ENCODE measurements around the gene SAMD13.

The SAMD13 gene

GRCh38 chr1:84268346-84268745, 33.2 kb upstream of the SAMD13 start:
- Histone ChIP-seq H3K27me3 (ENCODE audit: insufficient read depth, poor library complexity, severe bottlenecking) (no peaks in the 10 kb centered on the region), H3K27ac (replicated peaks) (no peak overlapping the region), H3K4me3 (replicated peaks; ENCODE audit: insufficient read depth, low read length) (no peak overlapping the region)
- no peak for DNase-seq (ENCODE audit: low read depth in 1 of 2, low spot score in 1 of 2)
- TF ChIP-seq, protein P1, sequence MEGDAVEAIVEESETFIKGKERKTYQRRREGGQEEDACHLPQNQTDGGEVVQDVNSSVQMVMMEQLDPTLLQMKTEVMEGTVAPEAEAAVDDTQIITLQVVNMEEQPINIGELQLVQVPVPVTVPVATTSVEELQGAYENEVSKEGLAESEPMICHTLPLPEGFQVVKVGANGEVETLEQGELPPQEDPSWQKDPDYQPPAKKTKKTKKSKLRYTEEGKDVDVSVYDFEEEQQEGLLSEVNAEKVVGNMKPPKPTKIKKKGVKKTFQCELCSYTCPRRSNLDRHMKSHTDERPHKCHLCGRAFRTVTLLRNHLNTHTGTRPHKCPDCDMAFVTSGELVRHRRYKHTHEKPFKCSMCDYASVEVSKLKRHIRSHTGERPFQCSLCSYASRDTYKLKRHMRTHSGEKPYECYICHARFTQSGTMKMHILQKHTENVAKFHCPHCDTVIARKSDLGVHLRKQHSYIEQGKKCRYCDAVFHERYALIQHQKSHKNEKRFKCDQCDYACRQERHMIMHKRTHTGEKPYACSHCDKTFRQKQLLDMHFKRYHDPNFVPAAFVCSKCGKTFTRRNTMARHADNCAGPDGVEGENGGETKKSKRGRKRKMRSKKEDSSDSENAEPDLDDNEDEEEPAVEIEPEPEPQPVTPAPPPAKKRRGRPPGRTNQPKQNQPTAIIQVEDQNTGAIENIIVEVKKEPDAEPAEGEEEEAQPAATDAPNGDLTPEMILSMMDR (IDR thresholded peaks at IDR 0.05; ENCODE audit: insufficient read depth, low read length): no peak
- no peak for TF ChIP-seq REST (IDR thresholded peaks at IDR 0.05; ENCODE audit: insufficient replicate concordance, low read depth)

DNA sequence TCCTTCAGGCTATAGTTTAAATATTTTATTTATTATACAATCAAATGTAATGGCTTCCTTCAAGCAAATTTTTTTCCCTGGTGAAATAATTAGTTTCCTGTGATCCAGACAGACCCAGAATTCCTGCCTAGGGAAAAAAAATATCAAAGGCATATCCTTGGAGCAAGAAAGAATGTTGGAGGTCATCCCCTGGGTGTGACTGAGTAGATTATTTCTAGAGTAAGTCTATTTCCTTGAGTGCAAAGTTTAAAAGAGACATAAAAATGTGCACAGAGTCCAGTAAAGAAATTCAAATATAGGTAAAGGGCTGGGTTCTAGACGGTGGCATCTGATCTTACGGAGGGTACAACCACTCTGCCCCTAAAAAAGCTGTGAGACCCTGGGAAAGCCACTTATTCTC, 32.2 kb upstream of the SAMD13 start:
- DNase-seq (ENCODE audit: low read depth in 1 of 2, low spot score in 1 of 2): no peak
- Histone ChIP-seq H3K27ac (replicated peaks) (no peak overlapping the region), H3K4me3 (replicated peaks; ENCODE audit: insufficient read depth, low read length) (no peak overlapping the region), H3K27me3 (ENCODE audit: insufficient read depth, poor library complexity, severe bottlenecking) (no peaks in the 10 kb centered on the region)
- TF ChIP-seq, protein P1 (IDR thresholded peaks at IDR 0.05; ENCODE audit: insufficient read depth, low read length): no peak
- TF ChIP-seq REST (IDR thresholded peaks at IDR 0.05; ENCODE audit: insufficient replicate concordance, low read depth): no peak
- no peak for TF ChIP-seq GABPA (IDR thresholded peaks at IDR 0.05; ENCODE audit: low read depth)
- TF ChIP-seq SPI1 (IDR thresholded peaks at IDR 0.05; ENCODE audit: borderline replicate concordance, low read depth): no peak
- TF ChIP-seq POLR2AphosphoS5 (IDR thresholded peaks at IDR 0.05; ENCODE audit: low read depth): no peak

GRCh38 chr1:84271441-84272151, 29.9 kb upstream of the SAMD13 start:
- TF ChIP-seq, protein P1 (IDR thresholded peaks at IDR 0.05; ENCODE audit: insufficient read depth, low read length): no peak
- TF ChIP-seq SPI1 (IDR thresholded peaks at IDR 0.05; ENCODE audit: borderline replicate concordance, low read depth) (peak; percentile 51; the same call in 1 of the 2 replicates), GABPA (IDR thresholded peaks at IDR 0.05; ENCODE audit: low read depth) (no peak), POLR2AphosphoS5 (IDR thresholded peaks at IDR 0.05; ENCODE audit: low read depth) (peak; percentile 62; the same call in 1 of the 2 replicates), REST (IDR thresholded peaks at IDR 0.05; ENCODE audit: insufficient replicate concordance, low read depth) (no peak)
- peak overlapping the region; percentile 96 for H3K27ac ChIP-seq (replicated peaks)
- peak; percentile 18 to 74 for DNase-seq (ENCODE audit: low read depth in 1 of 2, low spot score in 1 of 2)
- no peaks in the 10 kb centered on the region for H3K27me3 ChIP-seq (ENCODE audit: insufficient read depth, poor library complexity, severe bottlenecking)
- no peak overlapping the region for H3K4me3 ChIP-seq (replicated peaks; ENCODE audit: insufficient read depth, low read length)
